Suprapubic skin (tissue), 4 donors: ENCODE data around the gene EIF4E1B.

ENCODE experiments used
- EP300 ChIP-seq: sonication (generic); formaldehyde crosslinking; IDR thresholded peaks from one replicate; pipeline ENCODE4 v1.6.1; 2017; ENCODE audit warnings: antibody characterized with exemption
- POLR2A ChIP-seq, 2 donors: fragments of 450-650 bp; IDR thresholded peaks; one replicate each; pipeline ENCODE4 v1.6.1; 2017; ENCODE audit warnings: antibody characterized with exemption in 2 of 2, mild to moderate bottlenecking in 2 of 2, moderate library complexity in 2 of 2
- POLR2AphosphoS5 ChIP-seq, 3 donors: sonication (generic); formaldehyde crosslinking; IDR thresholded peaks; one replicate each; pipeline ENCODE4 v1.6.1; 2017; ENCODE audit warnings: antibody characterized with exemption in 3 of 3
- TF ChIP-seq, protein P1 (sequence below), 2 donors: fragments of 200-600 bp in 1 of 2; fragments of 450-650 bp in 1 of 2; sonication (generic) in 1 of 2; IDR thresholded peaks; one replicate each; pipeline ENCODE4 v1.5.1; 2016 to 2019; ENCODE audit warnings: antibody characterized with exemption in 2 of 2, mild to moderate bottlenecking in 1 of 2, moderate library complexity in 1 of 2

GRCh38 chr5:176612855-176613254, 17.6 kb upstream of the EIF4E1B start:
- TF ChIP-seq, protein P1, sequence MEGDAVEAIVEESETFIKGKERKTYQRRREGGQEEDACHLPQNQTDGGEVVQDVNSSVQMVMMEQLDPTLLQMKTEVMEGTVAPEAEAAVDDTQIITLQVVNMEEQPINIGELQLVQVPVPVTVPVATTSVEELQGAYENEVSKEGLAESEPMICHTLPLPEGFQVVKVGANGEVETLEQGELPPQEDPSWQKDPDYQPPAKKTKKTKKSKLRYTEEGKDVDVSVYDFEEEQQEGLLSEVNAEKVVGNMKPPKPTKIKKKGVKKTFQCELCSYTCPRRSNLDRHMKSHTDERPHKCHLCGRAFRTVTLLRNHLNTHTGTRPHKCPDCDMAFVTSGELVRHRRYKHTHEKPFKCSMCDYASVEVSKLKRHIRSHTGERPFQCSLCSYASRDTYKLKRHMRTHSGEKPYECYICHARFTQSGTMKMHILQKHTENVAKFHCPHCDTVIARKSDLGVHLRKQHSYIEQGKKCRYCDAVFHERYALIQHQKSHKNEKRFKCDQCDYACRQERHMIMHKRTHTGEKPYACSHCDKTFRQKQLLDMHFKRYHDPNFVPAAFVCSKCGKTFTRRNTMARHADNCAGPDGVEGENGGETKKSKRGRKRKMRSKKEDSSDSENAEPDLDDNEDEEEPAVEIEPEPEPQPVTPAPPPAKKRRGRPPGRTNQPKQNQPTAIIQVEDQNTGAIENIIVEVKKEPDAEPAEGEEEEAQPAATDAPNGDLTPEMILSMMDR (IDR thresholded peaks at IDR 0.05): no peak
- TF ChIP-seq POLR2A (IDR thresholded peaks at IDR 0.05) (no peak), POLR2AphosphoS5 (IDR thresholded peaks at IDR 0.05) (no peak), EP300 (no peak)
